AG09319 (cell line): ENCODE results near the gene TCF7L2.

Source experiments
- DNase-seq: peaks from one replicate; pipeline ENCODE4 v3.0.0-alpha.2; 2010; ENCODE audit warnings: low read depth; ENCODE audit errors: extremely low read depth
- TF ChIP-seq, protein P1 (sequence below): IDR thresholded peaks from 2 replicates; pipeline ENCODE4 v1.5.1; 2011; ENCODE audit warnings: low read depth, mild to moderate bottlenecking, inconsistent platforms, low read length, moderate library complexity

TCF7L2 gene

DNA sequence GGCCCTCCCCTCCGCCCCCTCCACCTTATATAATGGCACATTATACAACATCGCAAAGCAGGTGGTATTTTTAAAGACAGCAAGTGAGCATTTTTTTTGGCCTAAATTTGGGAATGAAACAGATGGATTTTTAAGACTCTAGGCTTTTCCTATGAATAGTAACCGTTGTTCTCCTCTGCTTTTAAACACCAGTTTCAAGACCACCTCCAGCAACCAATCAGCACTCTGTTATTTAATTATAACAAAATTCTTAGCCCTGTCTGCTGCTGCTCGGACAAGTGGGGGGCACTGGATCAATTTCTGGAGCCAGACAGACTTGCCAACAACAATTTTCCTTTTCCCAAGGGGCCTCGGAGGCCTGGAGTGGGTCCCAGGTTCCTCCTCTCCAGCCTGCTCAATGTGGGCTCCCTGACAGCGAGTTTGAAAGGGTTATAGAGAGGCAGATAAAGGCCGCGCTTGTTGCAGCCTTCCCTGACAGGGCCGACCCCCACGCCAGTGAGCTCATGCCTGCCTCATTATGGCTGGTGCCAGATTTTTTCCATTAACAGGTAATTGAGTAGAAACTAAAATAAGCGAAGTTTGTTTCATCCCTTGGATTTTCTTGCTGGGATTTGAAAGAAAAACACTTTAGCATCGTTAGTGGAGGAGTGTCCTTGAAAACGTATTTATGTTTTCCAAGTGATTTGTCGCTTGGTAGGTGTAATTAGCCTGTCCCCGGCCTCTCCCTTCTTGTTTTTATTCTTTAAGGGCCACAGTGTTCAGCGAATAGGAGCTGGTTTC is 227.3 kb downstream of the TCF7L2 start:
- no peak for DNase-seq
- TF ChIP-seq, protein P1, sequence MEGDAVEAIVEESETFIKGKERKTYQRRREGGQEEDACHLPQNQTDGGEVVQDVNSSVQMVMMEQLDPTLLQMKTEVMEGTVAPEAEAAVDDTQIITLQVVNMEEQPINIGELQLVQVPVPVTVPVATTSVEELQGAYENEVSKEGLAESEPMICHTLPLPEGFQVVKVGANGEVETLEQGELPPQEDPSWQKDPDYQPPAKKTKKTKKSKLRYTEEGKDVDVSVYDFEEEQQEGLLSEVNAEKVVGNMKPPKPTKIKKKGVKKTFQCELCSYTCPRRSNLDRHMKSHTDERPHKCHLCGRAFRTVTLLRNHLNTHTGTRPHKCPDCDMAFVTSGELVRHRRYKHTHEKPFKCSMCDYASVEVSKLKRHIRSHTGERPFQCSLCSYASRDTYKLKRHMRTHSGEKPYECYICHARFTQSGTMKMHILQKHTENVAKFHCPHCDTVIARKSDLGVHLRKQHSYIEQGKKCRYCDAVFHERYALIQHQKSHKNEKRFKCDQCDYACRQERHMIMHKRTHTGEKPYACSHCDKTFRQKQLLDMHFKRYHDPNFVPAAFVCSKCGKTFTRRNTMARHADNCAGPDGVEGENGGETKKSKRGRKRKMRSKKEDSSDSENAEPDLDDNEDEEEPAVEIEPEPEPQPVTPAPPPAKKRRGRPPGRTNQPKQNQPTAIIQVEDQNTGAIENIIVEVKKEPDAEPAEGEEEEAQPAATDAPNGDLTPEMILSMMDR: no peak

DNA sequence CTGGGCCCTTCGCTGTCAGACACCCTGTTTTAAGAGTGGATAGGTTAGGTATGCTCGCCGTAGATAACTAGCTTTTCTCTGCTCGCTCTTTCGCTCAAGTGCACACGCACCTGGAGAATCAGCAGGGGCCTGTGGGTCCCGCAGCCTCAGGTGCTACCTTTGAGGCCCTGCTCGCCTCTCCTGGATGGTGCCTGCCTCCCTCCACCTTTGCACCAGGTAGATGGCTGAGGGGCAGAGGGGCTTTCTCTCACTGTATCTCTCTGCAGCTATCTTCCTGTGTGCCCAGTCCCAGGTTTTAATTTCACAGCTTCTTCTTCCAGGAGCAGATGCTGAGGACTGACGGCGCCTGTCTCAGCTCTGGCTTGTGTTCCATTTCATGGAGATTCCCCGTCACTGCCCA is 227.9 kb downstream of the TCF7L2 start:
- TF ChIP-seq, protein P1: no peak
- DNase-seq: no peak

DNA sequence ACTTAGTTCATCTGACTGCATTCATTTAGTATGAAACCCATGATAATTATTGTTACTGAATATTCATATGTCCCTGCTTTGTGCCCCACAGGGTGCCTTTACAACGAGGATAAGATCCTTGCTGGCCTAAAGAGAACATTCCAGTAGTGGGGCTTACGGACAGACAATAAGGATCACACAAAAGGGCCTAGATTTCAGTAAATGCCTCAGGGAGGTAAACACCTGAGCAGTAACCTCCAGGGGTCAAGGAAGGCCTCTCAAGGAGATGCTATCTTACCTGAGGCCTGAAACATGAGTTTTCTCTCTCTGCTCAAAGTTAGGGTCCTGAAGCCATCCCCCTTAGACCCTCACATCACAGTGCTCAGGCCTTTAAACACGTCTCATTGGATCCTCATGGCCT is 228.7 kb downstream of the TCF7L2 start:
- no peak for DNase-seq
- TF ChIP-seq, protein P1: no peak

DNA sequence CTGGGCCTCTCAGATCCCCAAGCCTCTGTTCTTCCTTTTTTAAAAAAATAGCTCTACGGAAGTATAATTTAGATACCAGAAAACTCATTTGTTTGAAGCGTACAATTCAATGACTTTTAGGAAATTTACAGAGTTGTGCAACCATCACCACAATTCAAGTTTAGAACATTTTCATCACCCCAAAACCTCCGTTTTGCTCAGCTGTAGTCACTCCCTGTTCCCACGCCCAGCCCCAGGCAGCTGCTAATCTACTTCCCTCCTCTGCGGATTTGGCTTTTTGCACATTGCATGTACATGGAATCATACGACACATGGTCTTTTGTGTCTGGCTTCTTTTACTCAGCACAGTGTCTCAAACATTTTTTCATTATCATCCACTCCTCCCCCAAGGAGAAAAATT is 229.2 kb downstream of the TCF7L2 start:
- no peak for DNase-seq
- TF ChIP-seq, protein P1: no peak

DNA sequence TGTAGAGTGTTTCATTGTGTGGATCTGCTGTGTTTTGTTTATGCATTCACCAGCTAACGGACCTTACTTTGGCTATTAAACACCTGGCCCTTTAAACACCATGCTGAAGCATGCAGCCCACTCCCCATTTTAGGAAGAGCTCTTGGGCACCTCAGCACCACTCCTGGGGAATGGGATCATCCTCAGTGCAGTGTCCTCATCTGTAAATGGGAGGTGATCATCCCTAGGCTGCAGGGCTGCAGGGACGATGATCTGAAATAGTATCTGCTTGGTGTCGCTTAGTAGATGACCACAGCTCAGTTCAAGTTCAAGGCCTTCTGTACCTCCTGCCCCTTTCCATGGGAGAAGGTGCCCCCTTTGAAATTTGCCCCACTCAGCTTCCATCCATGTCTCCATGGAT is 229.9 kb downstream of the TCF7L2 start:
- TF ChIP-seq, protein P1: no peak
- no peak for DNase-seq

DNA sequence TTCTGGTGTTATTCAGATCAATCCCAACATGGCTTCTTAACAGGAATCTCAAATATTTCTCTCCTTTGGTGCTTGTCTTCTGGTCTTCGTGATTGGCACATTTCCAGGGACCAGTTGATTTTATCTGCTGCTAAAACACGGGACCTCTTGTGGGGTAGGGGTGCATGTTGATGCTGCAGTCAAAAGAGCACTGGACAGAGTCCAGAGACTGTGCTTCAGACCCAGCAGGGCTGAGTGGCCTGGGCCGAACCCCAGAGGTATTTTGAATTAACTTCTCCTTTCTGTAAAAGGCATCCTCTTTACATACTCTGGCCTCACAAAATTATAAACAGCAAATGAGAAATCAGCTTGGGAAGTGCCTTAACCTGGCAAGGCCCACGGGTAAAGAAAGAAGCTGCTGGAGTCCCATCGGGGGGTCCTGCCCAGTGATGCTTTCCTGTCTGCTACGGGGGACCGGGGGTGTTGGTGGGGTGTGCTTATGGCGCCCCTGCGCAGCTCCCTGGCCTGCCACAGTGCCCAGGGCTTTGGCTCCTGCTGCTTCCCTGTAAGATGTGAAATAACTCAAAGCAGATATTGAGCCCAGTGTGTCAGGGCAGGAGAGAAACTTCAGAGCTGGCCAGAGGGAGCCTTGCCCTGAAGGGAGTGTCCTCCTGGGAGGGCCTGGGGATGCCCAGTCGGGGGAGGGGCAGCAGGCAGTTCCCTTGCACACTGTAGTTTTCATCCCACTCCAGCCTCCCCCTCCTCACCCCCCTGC is 230.5 kb downstream of the TCF7L2 start:
- TF ChIP-seq, protein P1: no peak
- DNase-seq: no peak

DNA sequence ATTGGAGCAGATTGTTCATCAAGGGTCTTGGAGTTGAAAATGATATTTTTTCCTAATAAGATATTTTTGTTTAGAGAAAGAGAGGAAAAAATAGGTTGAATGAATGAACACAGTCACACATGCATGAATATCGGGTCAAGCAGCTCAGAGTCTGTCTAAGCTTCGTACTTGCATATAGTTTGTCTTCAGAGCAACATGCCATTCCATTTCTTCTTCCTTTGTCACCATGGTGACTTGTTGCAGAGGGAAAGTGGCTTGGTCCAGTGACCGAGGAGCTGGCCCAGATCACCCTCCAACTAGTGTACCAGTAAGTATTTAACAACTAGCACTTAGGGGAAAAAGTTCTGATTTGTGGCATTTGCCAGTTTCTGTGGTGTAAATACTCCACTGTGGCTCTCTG is 232.1 kb downstream of the TCF7L2 start:
- DNase-seq: no peak
- TF ChIP-seq, protein P1: no peak
